Body of pancreas (tissue), 4 donors: ENCODE data around the gene AP4E1.
"Not testable (repeated sequence)": the region's sequence is repeated elsewhere in the genome, so short reads cannot be mapped to it uniquely, and the experiment has no call there.

Experiments
- CTCF ChIP-seq, 7 experiments: fragments of 450-650 bp in 4 of 7; fragments of 200-600 bp in 3 of 7; sonication (generic) in 3 of 7; IDR thresholded peaks; one replicate each; pipeline ENCODE4 v1.5.1; 2016 to 2019; ENCODE audit warnings: antibody characterized with exemption in 7 of 7
- POLR2A ChIP-seq, 3 donors: fragments of 450-650 bp; IDR thresholded peaks; one replicate each; pipeline ENCODE4 v1.6.1; 2016; ENCODE audit warnings: antibody characterized with exemption in 3 of 3, mild to moderate bottlenecking in 2 of 3

- not testable (repeated sequence) for TF ChIP-seq CTCF, POLR2A (IDR thresholded peaks at IDR 0.05)
Measured at GRCh38 chr15:50875238-50875637, 33.2 kb upstream of the AP4E1 start.
